Activated T-helper 1 cell treated with anti-CD3 and anti-CD28 coated beads, Interleukin-12 subunit alpha, Interleukin-12 subunit beta, Interleukin-2, Interleukin-4 antibody, amounts not matched to agents 30 ng/mL and 10 ng/mL and 1 ng/mL, durations not matched to agents 14 hours and 24 hours and 36 hours (primary cell): ENCODE data around the gene FBXL13. TPM values are rescaled to one million over a fixed set of nuclear protein-coding genes. Genes with fewer than 3 reads are reported as not detected.
"Not testable (repeated sequence)": the region's sequence is repeated elsewhere in the genome, so short reads cannot be mapped to it uniquely, and the experiment has no call there.

Experiments
- DNase-seq: peaks from one replicate; pipeline ENCODE4 v3.0.0; 2021; ENCODE audit warnings: low spot score
- H3K27ac Mint-ChIP-seq: one replicate; pipeline ENCODE4 v1.8.0; 2021; ENCODE audit warnings: mild to moderate bottlenecking, mixed read lengths
- H3K27me3 Mint-ChIP-seq: one replicate; pipeline ENCODE4 v1.8.0; 2022; ENCODE audit warnings: mild to moderate bottlenecking, moderate library complexity, mixed read lengths; ENCODE audit not compliant: insufficient read depth
- H3K36me3 Mint-ChIP-seq: one replicate; pipeline ENCODE4 v1.8.0; 2021; ENCODE audit warnings: low read depth, mixed read lengths
- H3K4me1 Mint-ChIP-seq: one replicate; pipeline ENCODE4 v1.8.0; 2021; ENCODE audit warnings: low read depth, mixed read lengths
- H3K4me3 Mint-ChIP-seq: one replicate; pipeline ENCODE4 v1.8.0; 2021; ENCODE audit warnings: mild to moderate bottlenecking, moderate library complexity, mixed read lengths
- H3K9me3 Mint-ChIP-seq: one replicate; pipeline ENCODE4 v1.8.0; 2021; ENCODE audit warnings: mixed read lengths
- intact Hi-C: fragments of 100-400 bp; cut with micrococcal nuclease; formaldehyde crosslinking; loops from one replicate; pipeline ENCODE4 v1.15.1; 2024
- total RNA-seq: library from RNA; stranded (reverse); gene quantifications from 2 replicates; pipeline ENCODE4 v1.2.3, GENCODE V29; 2022

Gene FBXL13
- total RNA-seq, 1 donor from 2014 or later = 0.34 TPM

GRCh38 chr7:102859799-102860125 lies 214.8 kb downstream of the FBXL13 start:
- H3K9me3 Mint-ChIP-seq = no peaks in the 10 kb centered on the region
- H3K27ac Mint-ChIP-seq = no peak overlapping the region
- H3K36me3 Mint-ChIP-seq = no peaks in the 10 kb centered on the region
- H3K27me3 Mint-ChIP-seq = peaks cover 12% of the 10 kb centered on the region
- intact Hi-C loops = no loop called here
- H3K4me1 Mint-ChIP-seq = no peaks in the 10 kb centered on the region
- H3K4me3 Mint-ChIP-seq = no peak overlapping the region
- DNase-seq = no peak

- intact Hi-C loops = no loop called here
- H3K27me3 Mint-ChIP-seq = peaks cover 12% of the 10 kb centered on the region
Measured at GRCh38 chr7:102859084-102859798, 215.4 kb downstream of the FBXL13 start.

DNA sequence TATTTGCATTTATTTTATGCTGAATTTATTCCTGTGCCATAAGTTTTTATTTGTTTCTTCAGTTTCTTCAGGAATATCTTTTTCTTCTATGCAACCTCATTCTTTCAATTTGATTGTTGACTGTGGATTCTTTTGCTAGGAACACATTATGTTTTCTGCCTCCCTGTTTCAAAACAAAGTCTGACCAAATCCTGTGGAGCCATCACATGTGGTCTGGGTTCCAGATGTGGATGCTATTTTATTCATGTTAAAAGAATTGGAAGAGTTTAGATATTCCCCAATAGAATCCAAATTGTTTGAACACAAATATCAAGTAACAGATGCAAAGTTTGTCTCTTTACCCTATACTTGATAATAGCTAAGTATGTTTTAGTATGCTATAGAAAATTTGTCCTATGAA lies 218.6 kb downstream of the FBXL13 start:
- Mint-ChIP-seq H3K27ac (no peak overlapping the region), H3K4me3 (no peak overlapping the region), H3K9me3 (no peaks in the 10 kb centered on the region), H3K27me3 (peaks cover 10% of the 10 kb centered on the region), H3K4me1 (no peaks in the 10 kb centered on the region), H3K36me3 (no peaks in the 10 kb centered on the region)
- intact Hi-C loops = no loop called here
- DNase-seq = no peak

More at GRCh38 chr7:102859084-102859798, 215.4 kb downstream of the FBXL13 start:
- H3K4me3 Mint-ChIP-seq = no peak overlapping the region
- no peaks in the 10 kb centered on the region for H3K36me3 Mint-ChIP-seq
- no peak for DNase-seq
- no peak overlapping the region for H3K27ac Mint-ChIP-seq
- H3K4me1 Mint-ChIP-seq = no peaks in the 10 kb centered on the region
- no peaks in the 10 kb centered on the region for H3K9me3 Mint-ChIP-seq

DNA sequence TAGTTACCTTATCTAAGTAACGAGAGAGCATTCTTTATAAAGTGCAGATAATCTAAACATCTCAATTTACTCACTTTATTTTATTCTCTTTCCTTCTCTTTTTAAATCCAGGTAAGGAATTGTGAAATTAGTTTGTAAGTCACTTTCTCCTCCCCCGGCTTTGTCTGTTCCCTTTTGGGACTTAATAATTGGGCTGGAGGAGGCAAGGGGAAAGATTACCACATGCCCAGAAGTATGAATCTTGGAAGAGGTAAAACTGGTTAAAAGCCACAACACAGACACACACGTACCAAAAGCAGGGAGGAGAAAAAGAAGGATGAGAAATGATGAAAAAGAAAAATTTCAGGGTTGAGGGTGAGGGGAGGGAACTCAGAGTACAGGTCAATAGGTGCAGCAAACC lies 225.1 kb downstream of the FBXL13 start:
- Mint-ChIP-seq H3K4me3 (no peak overlapping the region), H3K36me3 (no peaks in the 10 kb centered on the region), H3K27ac (no peak overlapping the region), H3K9me3 (no peaks in the 10 kb centered on the region), H3K4me1 (no peaks in the 10 kb centered on the region), H3K27me3 (peaks cover 6% of the 10 kb centered on the region)
- intact Hi-C loops = no loop called here
- DNase-seq = no peak

DNA sequence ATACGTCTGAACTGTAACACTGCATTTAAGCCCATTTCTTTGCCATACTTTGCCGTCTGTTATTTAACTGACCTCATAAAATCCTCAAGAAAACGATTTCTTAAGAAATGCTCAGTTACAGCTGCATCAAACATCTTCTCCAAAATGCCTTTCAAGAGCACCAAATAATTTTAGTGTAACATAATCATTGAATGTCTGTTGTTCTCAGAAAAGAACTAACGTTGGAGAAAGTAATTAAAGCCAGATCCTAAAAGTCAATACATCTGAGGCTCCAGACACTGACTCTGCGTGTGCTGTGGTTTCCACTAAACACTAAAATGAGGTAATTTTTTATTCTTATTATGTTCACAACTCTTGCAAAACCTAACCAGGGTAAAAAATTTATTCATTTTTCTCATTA lies 225.5 kb downstream of the FBXL13 start:
- H3K27ac Mint-ChIP-seq = no peak overlapping the region
- no peaks in the 10 kb centered on the region for H3K4me1 Mint-ChIP-seq
- DNase-seq = no peak
- intact Hi-C loops = no loop called here
- H3K36me3 Mint-ChIP-seq = no peaks in the 10 kb centered on the region
- no peaks in the 10 kb centered on the region for H3K9me3 Mint-ChIP-seq
- no peak overlapping the region for H3K4me3 Mint-ChIP-seq
- H3K27me3 Mint-ChIP-seq = peaks cover 6% of the 10 kb centered on the region

GRCh38 chr7:102845346-102845745 lies 229.2 kb downstream of the FBXL13 start:
- no peak for DNase-seq
- Mint-ChIP-seq H3K4me3 (no peak overlapping the region), H3K4me1 (no peaks in the 10 kb centered on the region), H3K9me3 (no peaks in the 10 kb centered on the region), H3K27me3 (peaks cover 4% of the 10 kb centered on the region), H3K36me3 (no peaks in the 10 kb centered on the region), H3K27ac (no peak overlapping the region)
- intact Hi-C loops = no loop called here

GRCh38 chr7:102843850-102844249 lies 230.7 kb downstream of the FBXL13 start:
- Mint-ChIP-seq H3K9me3 (no peaks in the 10 kb centered on the region), H3K4me3 (no peak overlapping the region), H3K27ac (no peak overlapping the region), H3K4me1 (no peaks in the 10 kb centered on the region), H3K36me3 (no peaks in the 10 kb centered on the region), H3K27me3 (peaks cover 1% of the 10 kb centered on the region)
- intact Hi-C loops = no loop called here
- no peak for DNase-seq

GRCh38 chr7:102842284-102842683 lies 232.3 kb downstream of the FBXL13 start:
- Mint-ChIP-seq H3K27ac (no peak overlapping the region), H3K27me3 (peaks cover 3% of the 10 kb centered on the region), H3K9me3 (no peaks in the 10 kb centered on the region), H3K36me3 (no peaks in the 10 kb centered on the region), H3K4me3 (no peak overlapping the region), H3K4me1 (no peaks in the 10 kb centered on the region)
- DNase-seq = no peak
- intact Hi-C loops = no loop called here

- DNase-seq = no peak
- Mint-ChIP-seq H3K9me3 (no peaks in the 10 kb centered on the region), H3K27ac (no peak overlapping the region), H3K36me3 (no peaks in the 10 kb centered on the region), H3K4me3 (no peak overlapping the region), H3K27me3 (peaks cover 3% of the 10 kb centered on the region), H3K4me1 (no peaks in the 10 kb centered on the region)
- intact Hi-C loops = no loop called here
Measured at GRCh38 chr7:102841290-102841689, 233.3 kb downstream of the FBXL13 start.

GRCh38 chr7:102840404-102840803 lies 234.2 kb downstream of the FBXL13 start:
- no peaks in the 10 kb centered on the region for H3K9me3 Mint-ChIP-seq
- H3K4me3 Mint-ChIP-seq = no peak overlapping the region
- no peaks in the 10 kb centered on the region for H3K4me1 Mint-ChIP-seq
- no peak for DNase-seq
- intact Hi-C loops = no loop called here
- H3K27ac Mint-ChIP-seq = no peak overlapping the region
- no peaks in the 10 kb centered on the region for H3K36me3 Mint-ChIP-seq
- peaks cover 3% of the 10 kb centered on the region for H3K27me3 Mint-ChIP-seq

DNA sequence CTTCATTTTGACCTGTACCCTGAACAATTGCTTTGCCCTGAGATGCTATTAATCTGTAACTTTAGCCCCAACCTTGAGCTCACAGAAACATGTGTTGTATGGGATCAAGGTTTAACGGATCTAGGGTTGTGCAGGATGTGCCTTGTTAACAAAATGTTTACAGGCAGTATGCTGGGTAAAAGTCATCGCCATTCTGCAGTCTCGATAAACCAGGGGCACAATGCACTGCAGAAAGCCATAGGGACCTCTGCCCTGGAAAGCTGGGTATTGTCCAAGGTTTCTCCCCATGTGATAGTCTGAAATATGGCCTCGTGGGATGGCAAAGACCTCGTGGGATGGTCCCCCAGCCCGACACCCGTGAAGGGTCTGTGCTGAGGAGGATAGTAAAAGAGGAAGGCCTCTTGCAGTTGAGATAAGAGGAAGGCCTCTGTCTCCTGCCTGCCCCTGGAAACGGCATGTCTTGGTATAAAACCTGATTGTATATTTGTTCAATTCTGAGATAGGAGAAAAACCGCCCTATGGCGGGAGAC lies 236.0 kb downstream of the FBXL13 start:
- H3K9me3 Mint-ChIP-seq, H3K27ac Mint-ChIP-seq, H3K27me3 Mint-ChIP-seq, DNase-seq, H3K4me3 Mint-ChIP-seq, intact Hi-C loops, H3K36me3 Mint-ChIP-seq: not testable (repeated sequence)
- peaks cover 11% of the 10 kb centered on the region for H3K4me1 Mint-ChIP-seq

DNA sequence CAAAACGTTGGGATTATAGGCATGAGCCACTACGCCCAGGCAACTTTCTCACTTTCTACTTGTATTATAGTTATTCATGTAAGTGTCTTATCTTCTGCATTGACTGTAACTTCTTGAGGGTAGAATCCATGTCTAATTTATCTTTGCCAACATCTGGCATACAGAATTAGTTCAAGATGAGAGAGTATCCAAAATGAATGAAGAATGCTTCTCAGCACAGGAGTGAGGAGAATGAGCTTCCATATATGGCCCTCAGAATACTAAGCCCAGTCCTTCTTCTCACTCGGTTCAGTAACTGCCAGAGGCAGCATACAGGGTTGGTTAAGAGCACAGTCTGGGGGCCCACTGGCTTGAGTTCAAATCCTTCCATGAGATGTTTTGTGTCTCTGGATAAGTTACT lies 236.8 kb downstream of the FBXL13 start:
- Mint-ChIP-seq H3K27ac (no peak overlapping the region), H3K4me3 (no peak overlapping the region), H3K27me3 (peaks cover 8% of the 10 kb centered on the region), H3K36me3 (no peaks in the 10 kb centered on the region), H3K4me1 (peaks cover 11% of the 10 kb centered on the region), H3K9me3 (no peaks in the 10 kb centered on the region)
- intact Hi-C loops = no loop called here
- no peak for DNase-seq

- peaks cover 8% of the 10 kb centered on the region for H3K27me3 Mint-ChIP-seq
- H3K27ac Mint-ChIP-seq = no peak overlapping the region
- H3K36me3 Mint-ChIP-seq = no peaks in the 10 kb centered on the region
- H3K9me3 Mint-ChIP-seq = no peaks in the 10 kb centered on the region
- no peak overlapping the region for H3K4me3 Mint-ChIP-seq
- DNase-seq = no peak
- intact Hi-C loops = no loop called here
- peaks cover 11% of the 10 kb centered on the region for H3K4me1 Mint-ChIP-seq
Measured at GRCh38 chr7:102836977-102837376, 237.6 kb downstream of the FBXL13 start.
